Measurements from ENCODE around the gene STK38. TPM values are rescaled to one million over a fixed set of nuclear protein-coding genes. Genes with fewer than 3 reads are reported as not detected.
A peak's percentile ranks its signal among the peaks of the same experiment; 100 is the strongest.

STK38 gene
- total RNA-seq, 1 experiment from 2014 or later = 13.3 TPM

DNA sequence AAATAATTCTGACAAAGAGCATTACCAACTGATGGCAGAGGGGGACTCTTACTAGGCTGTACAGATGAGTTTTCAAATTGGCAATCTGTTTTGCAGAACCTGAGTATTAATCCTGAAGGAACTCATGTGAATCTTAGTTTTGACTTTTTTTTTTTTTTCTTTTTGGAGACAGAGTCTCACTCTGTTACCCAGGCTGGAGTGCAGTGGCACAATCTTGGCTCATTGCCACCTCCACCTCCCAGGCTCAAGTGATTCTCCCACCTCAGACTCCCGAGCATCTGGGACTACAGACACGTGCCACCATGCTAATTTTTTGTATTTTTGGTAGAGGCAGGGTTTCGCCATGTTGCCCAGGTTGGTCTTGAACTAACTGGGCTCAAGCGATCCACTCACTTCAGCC, 55.2 kb downstream of the STK38 start (continued):
- TF ChIP-seq, protein P1, sequence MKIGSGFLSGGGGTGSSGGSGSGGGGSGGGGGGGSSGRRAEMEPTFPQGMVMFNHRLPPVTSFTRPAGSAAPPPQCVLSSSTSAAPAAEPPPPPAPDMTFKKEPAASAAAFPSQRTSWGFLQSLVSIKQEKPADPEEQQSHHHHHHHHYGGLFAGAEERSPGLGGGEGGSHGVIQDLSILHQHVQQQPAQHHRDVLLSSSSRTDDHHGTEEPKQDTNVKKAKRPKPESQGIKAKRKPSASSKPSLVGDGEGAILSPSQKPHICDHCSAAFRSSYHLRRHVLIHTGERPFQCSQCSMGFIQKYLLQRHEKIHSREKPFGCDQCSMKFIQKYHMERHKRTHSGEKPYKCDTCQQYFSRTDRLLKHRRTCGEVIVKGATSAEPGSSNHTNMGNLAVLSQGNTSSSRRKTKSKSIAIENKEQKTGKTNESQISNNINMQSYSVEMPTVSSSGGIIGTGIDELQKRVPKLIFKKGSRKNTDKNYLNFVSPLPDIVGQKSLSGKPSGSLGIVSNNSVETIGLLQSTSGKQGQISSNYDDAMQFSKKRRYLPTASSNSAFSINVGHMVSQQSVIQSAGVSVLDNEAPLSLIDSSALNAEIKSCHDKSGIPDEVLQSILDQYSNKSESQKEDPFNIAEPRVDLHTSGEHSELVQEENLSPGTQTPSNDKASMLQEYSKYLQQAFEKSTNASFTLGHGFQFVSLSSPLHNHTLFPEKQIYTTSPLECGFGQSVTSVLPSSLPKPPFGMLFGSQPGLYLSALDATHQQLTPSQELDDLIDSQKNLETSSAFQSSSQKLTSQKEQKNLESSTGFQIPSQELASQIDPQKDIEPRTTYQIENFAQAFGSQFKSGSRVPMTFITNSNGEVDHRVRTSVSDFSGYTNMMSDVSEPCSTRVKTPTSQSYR (CRISPR knock-in tag; IDR thresholded peaks at IDR 0.05) = no peak
- TF ChIP-seq, protein P2, sequence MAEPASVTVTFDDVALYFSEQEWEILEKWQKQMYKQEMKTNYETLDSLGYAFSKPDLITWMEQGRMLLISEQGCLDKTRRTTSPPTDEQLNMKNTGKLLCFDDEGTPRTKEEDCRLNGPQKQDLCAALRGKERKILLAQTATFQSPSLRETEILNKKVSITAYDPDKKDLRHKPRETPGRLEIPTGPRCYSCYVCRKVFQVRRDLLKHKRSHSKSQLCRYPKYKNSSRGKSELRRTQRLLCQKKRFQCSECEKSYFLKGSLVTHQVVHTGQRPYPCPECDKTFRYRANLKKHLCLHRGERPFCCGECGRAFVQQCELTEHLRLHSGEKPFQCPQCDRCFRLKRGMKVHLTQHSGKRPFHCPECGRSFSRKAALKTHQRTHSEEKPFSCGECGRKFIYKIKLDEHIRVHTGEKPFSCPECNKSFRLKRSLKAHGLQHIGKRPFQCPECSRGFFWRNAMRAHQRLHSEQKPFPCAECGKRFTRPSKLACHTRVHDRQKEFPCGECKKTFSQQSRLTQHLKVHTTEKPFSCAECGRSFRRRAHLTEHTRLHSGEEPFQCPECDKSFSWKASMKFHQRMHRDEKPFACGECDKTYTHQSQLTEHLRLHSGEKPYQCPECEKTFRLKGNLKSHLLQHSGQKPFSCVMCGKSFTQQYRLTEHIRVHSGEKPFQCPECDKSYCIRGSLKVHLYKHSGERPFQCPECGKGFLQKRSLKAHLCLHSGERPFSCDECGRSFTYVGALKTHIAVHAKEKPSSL (CRISPR knock-in tag; conservative IDR thresholded peaks at IDR 0.05) = no peak
- TF ChIP-seq, protein P3, sequence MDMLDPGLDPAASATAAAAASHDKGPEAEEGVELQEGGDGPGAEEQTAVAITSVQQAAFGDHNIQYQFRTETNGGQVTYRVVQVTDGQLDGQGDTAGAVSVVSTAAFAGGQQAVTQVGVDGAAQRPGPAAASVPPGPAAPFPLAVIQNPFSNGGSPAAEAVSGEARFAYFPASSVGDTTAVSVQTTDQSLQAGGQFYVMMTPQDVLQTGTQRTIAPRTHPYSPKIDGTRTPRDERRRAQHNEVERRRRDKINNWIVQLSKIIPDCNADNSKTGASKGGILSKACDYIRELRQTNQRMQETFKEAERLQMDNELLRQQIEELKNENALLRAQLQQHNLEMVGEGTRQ (CRISPR knock-in tag; IDR thresholded peaks at IDR 0.05) = no peak
- no peak for TF ChIP-seq TEAD4 (CRISPR knock-in tag; IDR thresholded peaks at IDR 0.05)

DNA sequence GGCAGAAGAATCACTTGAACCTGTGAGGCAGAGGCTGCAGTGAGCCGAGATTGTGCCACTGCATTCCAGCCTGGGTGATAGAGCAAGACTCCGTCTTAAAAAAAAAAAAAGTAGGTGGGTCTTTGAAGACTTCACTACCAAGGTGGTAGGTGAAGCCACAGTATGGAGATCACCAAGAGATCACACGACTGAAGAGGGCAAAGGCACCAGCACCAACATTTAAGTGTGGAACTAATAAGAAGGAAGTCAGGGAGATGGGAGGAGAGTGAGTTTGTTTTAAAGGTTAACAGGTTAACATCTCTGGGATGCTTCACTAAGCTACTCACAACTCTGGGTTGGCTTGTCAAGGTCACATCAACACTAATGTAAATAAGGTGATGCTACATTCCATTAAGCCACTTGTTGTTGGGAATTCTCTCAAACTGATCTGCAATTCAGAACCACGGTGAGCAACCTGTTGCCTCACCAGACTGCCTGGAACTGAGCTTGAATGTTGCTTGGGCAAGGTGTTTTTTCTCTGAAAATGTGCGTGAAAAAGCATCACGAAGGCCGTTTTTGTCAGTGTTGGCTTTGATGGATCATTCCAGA, 55.8 kb downstream of the STK38 start:
- ChIA-PET CTCF (interaction anchor here (0.6 to 2.5 kb wide), 2 partner anchors 33 to 62 kb away, joined by 4 to 10 read pairs; no protein-coding TSS in a partner anchor), POLR2A (no interaction called here)
- no peak overlapping the region for H3K4me3 Mint-ChIP-seq
- peaks cover 32% of the 10 kb centered on the region for H3K4me1 Mint-ChIP-seq
- H3K27ac Mint-ChIP-seq = peak overlapping the region; percentile 69
- ATAC-seq = peak; percentile 66
- peaks cover 32% of the 10 kb centered on the region for H3K36me3 Mint-ChIP-seq
- H3K27me3 Mint-ChIP-seq (ENCODE audit: low read depth) = no peaks in the 10 kb centered on the region
- no peak for DNase-seq (ENCODE audit: low spot score)
- H3K9me3 Mint-ChIP-seq = no peaks in the 10 kb centered on the region
- TF ChIP-seq, protein P4, sequence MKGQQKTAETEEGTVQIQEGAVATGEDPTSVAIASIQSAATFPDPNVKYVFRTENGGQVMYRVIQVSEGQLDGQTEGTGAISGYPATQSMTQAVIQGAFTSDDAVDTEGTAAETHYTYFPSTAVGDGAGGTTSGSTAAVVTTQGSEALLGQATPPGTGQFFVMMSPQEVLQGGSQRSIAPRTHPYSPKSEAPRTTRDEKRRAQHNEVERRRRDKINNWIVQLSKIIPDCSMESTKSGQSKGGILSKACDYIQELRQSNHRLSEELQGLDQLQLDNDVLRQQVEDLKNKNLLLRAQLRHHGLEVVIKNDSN (CRISPR knock-in tag; IDR thresholded peaks at IDR 0.05) = no peak

DNA sequence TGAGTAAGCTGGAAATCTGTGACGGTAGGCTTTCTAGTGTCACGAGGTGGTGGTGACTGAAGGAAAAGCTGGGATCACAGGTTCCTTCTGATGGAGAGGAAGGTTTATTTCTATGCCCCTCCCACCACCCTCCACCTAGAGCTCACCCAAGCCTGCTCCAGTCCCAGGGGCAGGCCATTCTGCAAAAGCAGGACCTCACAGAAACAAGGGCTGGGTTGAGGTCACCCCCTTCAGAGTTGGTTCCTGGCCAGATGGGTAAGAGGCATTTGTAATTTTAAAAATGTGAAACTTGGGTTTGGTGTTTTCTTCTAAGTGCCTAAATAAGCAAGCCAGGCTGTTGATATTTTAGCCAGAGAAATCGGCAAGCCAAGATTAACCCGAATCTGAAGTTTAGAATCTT, 57.9 kb downstream of the STK38 start:
- DNase-seq (ENCODE audit: low spot score) = no peak
- Mint-ChIP-seq H3K4me1 (peaks cover 29% of the 10 kb centered on the region), H3K36me3 (peaks cover 27% of the 10 kb centered on the region), H3K27me3 (ENCODE audit: low read depth) (no peaks in the 10 kb centered on the region), H3K9me3 (no peaks in the 10 kb centered on the region), H3K4me3 (no peak overlapping the region), H3K27ac (0 out of 2 replicates have a peak overlapping the region, but pooled peaks have one; percentile 14)
- ChIA-PET CTCF (interaction anchor here (1.0 kb wide), 1 partner anchor 187 kb away, joined by 3 read pairs; no protein-coding TSS in a partner anchor), POLR2A (no interaction called here)
- peak; percentile 19; the same call in 1 of the 2 replicates for ATAC-seq
- TF ChIP-seq, protein P5, sequence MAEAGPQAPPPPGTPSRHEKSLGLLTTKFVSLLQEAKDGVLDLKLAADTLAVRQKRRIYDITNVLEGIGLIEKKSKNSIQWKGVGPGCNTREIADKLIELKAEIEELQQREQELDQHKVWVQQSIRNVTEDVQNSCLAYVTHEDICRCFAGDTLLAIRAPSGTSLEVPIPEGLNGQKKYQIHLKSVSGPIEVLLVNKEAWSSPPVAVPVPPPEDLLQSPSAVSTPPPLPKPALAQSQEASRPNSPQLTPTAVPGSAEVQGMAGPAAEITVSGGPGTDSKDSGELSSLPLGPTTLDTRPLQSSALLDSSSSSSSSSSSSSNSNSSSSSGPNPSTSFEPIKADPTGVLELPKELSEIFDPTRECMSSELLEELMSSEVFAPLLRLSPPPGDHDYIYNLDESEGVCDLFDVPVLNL (CRISPR knock-in tag; IDR thresholded peaks at IDR 0.05; ENCODE audit: borderline replicate concordance, low read depth) = no peak
- TF ChIP-seq ZNF263 (CRISPR knock-in tag; IDR thresholded peaks at IDR 0.05; ENCODE audit: low read depth) (no peak), ZBTB21 (CRISPR knock-in tag; IDR thresholded peaks at IDR 0.05; ENCODE audit: borderline replicate concordance) (no peak)
- TF ChIP-seq, protein P6, sequence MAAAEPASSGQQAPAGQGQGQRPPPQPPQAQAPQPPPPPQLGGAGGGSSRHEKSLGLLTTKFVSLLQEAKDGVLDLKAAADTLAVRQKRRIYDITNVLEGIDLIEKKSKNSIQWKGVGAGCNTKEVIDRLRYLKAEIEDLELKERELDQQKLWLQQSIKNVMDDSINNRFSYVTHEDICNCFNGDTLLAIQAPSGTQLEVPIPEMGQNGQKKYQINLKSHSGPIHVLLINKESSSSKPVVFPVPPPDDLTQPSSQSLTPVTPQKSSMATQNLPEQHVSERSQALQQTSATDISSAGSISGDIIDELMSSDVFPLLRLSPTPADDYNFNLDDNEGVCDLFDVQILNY (CRISPR knock-in tag; IDR thresholded peaks at IDR 0.05) = no peak
- TF ChIP-seq, protein P7, sequence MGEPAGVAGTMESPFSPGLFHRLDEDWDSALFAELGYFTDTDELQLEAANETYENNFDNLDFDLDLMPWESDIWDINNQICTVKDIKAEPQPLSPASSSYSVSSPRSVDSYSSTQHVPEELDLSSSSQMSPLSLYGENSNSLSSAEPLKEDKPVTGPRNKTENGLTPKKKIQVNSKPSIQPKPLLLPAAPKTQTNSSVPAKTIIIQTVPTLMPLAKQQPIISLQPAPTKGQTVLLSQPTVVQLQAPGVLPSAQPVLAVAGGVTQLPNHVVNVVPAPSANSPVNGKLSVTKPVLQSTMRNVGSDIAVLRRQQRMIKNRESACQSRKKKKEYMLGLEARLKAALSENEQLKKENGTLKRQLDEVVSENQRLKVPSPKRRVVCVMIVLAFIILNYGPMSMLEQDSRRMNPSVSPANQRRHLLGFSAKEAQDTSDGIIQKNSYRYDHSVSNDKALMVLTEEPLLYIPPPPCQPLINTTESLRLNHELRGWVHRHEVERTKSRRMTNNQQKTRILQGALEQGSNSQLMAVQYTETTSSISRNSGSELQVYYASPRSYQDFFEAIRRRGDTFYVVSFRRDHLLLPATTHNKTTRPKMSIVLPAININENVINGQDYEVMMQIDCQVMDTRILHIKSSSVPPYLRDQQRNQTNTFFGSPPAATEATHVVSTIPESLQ (CRISPR knock-in tag; IDR thresholded peaks at IDR 0.05) = no peak
